K562 (cell line): ENCODE data around the gene DPPA2. TPM values are rescaled to one million over a fixed set of nuclear protein-coding genes. Genes with fewer than 3 reads are reported as not detected.

Experiments used
- ATAC-seq: fragments of 200-7000 bp; cut with Tn5 transposase; 3 replicates; pipeline ENCODE4 v1.9.1; 2020; ENCODE audit warnings: moderate library complexity
- BruUV-seq: library from RNA; stranded (reverse); fragments of 400-500 nt; replicated peaks from 2 replicates; lab custom pipeline; 2021; lab: Mats Ljungman, UMichigan
- CTCF ChIA-PET: fragments of 300-600 bp; formaldehyde crosslinking; extraction: SDS; loops from one replicate; lab custom pipeline; 2021; ENCODE audit warnings: low intra/inter-chr PET ratio; lab: Yijun Ruan, JAX
- POLR2A ChIA-PET: fragments of 300-600, 350-650 bp; sonication (Branson Sonifier 250); formaldehyde crosslinking; extraction: SDS; loops from one replicate; lab custom pipeline; 2021; ENCODE audit warnings: antibody characterized with exemption, inconsistent platforms; lab: Yijun Ruan, JAX
- DNase-seq, 4 experiments: peaks; one replicate each; pipeline versions ENCODE4 v3.0.0 to v3.0.0-alpha.2; 2011 to 2018; ENCODE audit warnings: low spot score in 3 of 4, mixed read lengths in 3 of 4; ENCODE audit errors: extremely low read depth in 1 of 4
- FAIRE-seq: peaks from 2 replicates; lab custom pipeline; 2011; peaks lifted over from hg19 to GRCh38; lab: Jason Lieb, UNC
- H2AFZ ChIP-seq: 2 replicates; pipeline ENCODE4 v1.6.0; 2011; ENCODE audit warnings: low read depth, low read length, control low read depth, inconsistent platforms
- H3K27ac ChIP-seq: fragments of 200-600 bp; 3 replicates; pipeline ENCODE4 v1.8.0; 2011; ENCODE audit warnings: low read depth, mild to moderate bottlenecking, control low read depth, inconsistent platforms, low read length, moderate library complexity, mixed read lengths; ENCODE audit errors: extremely low read depth
- H3K27me3 ChIP-seq, 2 experiments: fragments of 300-600 bp in 1 of 2; 2 replicates in 1 of 2; 3 replicates in 1 of 2; pipeline versions ENCODE4 v1.6.0 to v1.8.0; 2011; ENCODE audit warnings: inconsistent platforms in 2 of 2, low read length in 2 of 2, mild to moderate bottlenecking in 1 of 2, mixed read lengths in 1 of 2, moderate library complexity in 1 of 2; ENCODE audit not compliant: control insufficient read depth in 2 of 2, insufficient read depth in 2 of 2
- H3K36me3 ChIP-seq: fragments of 300-600 bp; 3 replicates; pipeline ENCODE4 v1.8.0; 2011; ENCODE audit warnings: mild to moderate bottlenecking, low read length, inconsistent platforms; ENCODE audit not compliant: control insufficient read depth, insufficient read depth
- H3K4me1 ChIP-seq, 2 experiments: fragments of 200-600 bp in 1 of 2; replicated peaks in 1 of 2; 2 replicates in 1 of 2; 3 replicates in 1 of 2; pipeline versions ENCODE4 v1.5.1 to v1.8.0; 2011; ENCODE audit warnings: inconsistent platforms in 2 of 2, low read length in 2 of 2, mild to moderate bottlenecking in 1 of 2, mixed read lengths in 1 of 2, moderate library complexity in 1 of 2; ENCODE audit not compliant: control insufficient read depth in 2 of 2, insufficient read depth in 2 of 2
- H3K4me2 ChIP-seq: 2 replicates; pipeline ENCODE4 v1.6.1; 2011; ENCODE audit warnings: low read length, control low read depth, inconsistent platforms, mixed read lengths; ENCODE audit not compliant: insufficient read depth
- H3K4me3 ChIP-seq: fragments of 200-600 bp; sonication (generic), shearing (Covaris generic); 2 replicates; pipeline ENCODE4 v1.5.1; 2016; ENCODE audit warnings: control low read depth, inconsistent platforms
- H3K79me2 ChIP-seq: fragments of 200-600 bp; 3 replicates; pipeline ENCODE4 v1.8.0; 2011; ENCODE audit warnings: low read length, inconsistent platforms; ENCODE audit not compliant: control insufficient read depth, insufficient read depth
- H3K9ac ChIP-seq, 2 experiments: 2 replicates each; pipeline versions ENCODE4 v1.6.0 to v1.6.1; 2011; ENCODE audit warnings: low read depth in 2 of 2, low read length in 2 of 2, control low read depth in 1 of 2, inconsistent platforms in 1 of 2, mild to moderate bottlenecking in 1 of 2, mixed read lengths in 1 of 2; ENCODE audit not compliant: insufficient read depth in 1 of 2
- H3K9me1 ChIP-seq: one replicate; pipeline ENCODE4 v1.6.0; 2011; ENCODE audit warnings: inconsistent platforms, mild to moderate bottlenecking, low read length, moderate library complexity; ENCODE audit not compliant: control insufficient read depth, insufficient read depth
- H3K9me3 ChIP-seq: replicated peaks from 2 replicates; pipeline ENCODE4 v1.5.1; 2011; ENCODE audit warnings: low read depth, low read length, inconsistent platforms; ENCODE audit not compliant: control insufficient read depth, insufficient read depth
- H4K20me1 ChIP-seq: replicated peaks from 2 replicates; pipeline ENCODE4 v1.6.1; 2011; ENCODE audit warnings: low read length, inconsistent platforms, mixed read lengths; ENCODE audit not compliant: control insufficient read depth, insufficient read depth
- MBD2 ChIP-seq: sonication (generic); IDR thresholded peaks from 2 replicates; pipeline ENCODE4 v1.6.1; 2016; ENCODE audit warnings: low read depth, borderline replicate concordance
- NELFE ChIP-seq: IDR thresholded peaks from 2 replicates; pipeline ENCODE4 v1.6.1; 2011; ENCODE audit warnings: mild to moderate bottlenecking; ENCODE audit not compliant: insufficient read depth, insufficient read length
- PKNOX1 ChIP-seq: fragments of 450-650 bp; IDR thresholded peaks from 2 replicates; pipeline ENCODE4 v1.6.1; 2016
- SRSF9 ChIP-seq: fragments of 200-400 bp; formaldehyde crosslinking; IDR thresholded peaks from 2 replicates; pipeline ENCODE4 v1.6.1; 2017; ENCODE audit warnings: low read depth, low read length, borderline replicate concordance
- TGIF2 ChIP-seq: sonication (generic); formaldehyde crosslinking; IDR thresholded peaks from 2 replicates; pipeline ENCODE4 v1.8.1; 2022; ENCODE audit warnings: mild to moderate bottlenecking, missing genetic modification reagents, moderate library complexity
- TRIM25 ChIP-seq: fragments of 450-650 bp; IDR thresholded peaks from 2 replicates; pipeline ENCODE4 v1.7.0; 2016; ENCODE audit warnings: borderline replicate concordance
- ZNF324 ChIP-seq: fragments of 250-450 bp; sonication (Bioruptor Pico); IDR thresholded peaks from 2 replicates; pipeline ENCODE4 v1.4.0; 2020; ENCODE audit warnings: mild to moderate bottlenecking
- WGBS: fragments of 100-300 bp; shearing (Covaris generic); methylation state at CpG from one replicate; pipeline ENCODE4 v1.1.6; 2016; ENCODE audit warnings: low coverage, mixed read lengths; ENCODE audit not compliant: insufficient coverage; ENCODE audit errors: missing lambda C conversion rate; 5-methylcytosine and 5-hydroxymethylcytosine counted together
- in situ Hi-C: fragments of 300-500 bp; cut with MboI; formaldehyde crosslinking; loops from 4 replicates; pipeline ENCODE4 v1.15.0; 2018; ENCODE audit warnings: inconsistent platforms, mixed read lengths
- intact Hi-C: fragments of 100-400 bp; cut with micrococcal nuclease; formaldehyde crosslinking; loops from 2 replicates; pipeline ENCODE4 v1.14.2; 2022
- polyA plus RNA-seq, 8 experiments: library from polyadenylated mRNA; depleted of rRNA in 4 of 8; stranded (reverse) in 5 of 8; unstranded in 3 of 8; fragments of >200 nt; fragmentation: Nextera tagmentation in 2 of 8; fragmentation: Illumina TruSeq in 1 of 8; extraction: Ambion mirVana in 2 of 8; extraction: Trizol in 1 of 8; gene quantifications; 2 replicates each; pipeline versions ENCODE4 v1.2.1 to v1.2.3, GENCODE V29; 2011 to 2014; ENCODE audit warnings: inconsistent platforms in 1 of 8, missing spikeins in 1 of 8
- total RNA-seq, 7 experiments: library from RNA; depleted of rRNA in 6 of 7; stranded (reverse); fragments of >200 nt in 6 of 7; fragmentation: Illumina TruSeq in 2 of 7; extraction: Trizol in 2 of 7; gene quantifications; 2 replicates each; pipeline versions ENCODE4 v1.2.1 to v1.2.3, GENCODE V29; 2011 to 2021; ENCODE audit warnings: low replicate concordance in 1 of 7
- TF ChIP-seq, protein P1 (sequence below): fragments of 450-650 bp; conservative IDR thresholded peaks from 2 replicates; pipeline ENCODE4 v1.6.1; 2016; ENCODE audit warnings: missing genetic modification characterization, low read depth, mild to moderate bottlenecking, missing compliant biosample characterization, moderate library complexity
- TF ChIP-seq, protein P2 (sequence below): sonication (generic); formaldehyde crosslinking; IDR thresholded peaks from 2 replicates; pipeline ENCODE4 v1.8.1; 2022; ENCODE audit warnings: missing genetic modification reagents
- TF ChIP-seq, protein P3 (sequence below): fragments of 250-450 bp; sonication (Bioruptor Pico); IDR thresholded peaks from 2 replicates; pipeline ENCODE4 v1.8.0; 2022; ENCODE audit warnings: moderate library complexity, mild to moderate bottlenecking, inconsistent platforms

Gene DPPA2
- total and polyA plus RNA-seq, 9 of the 15 experiments (the other 6 are each of a cell fraction or from before 2014, with no cell fraction given), result 0.04 TPM; not detected in 8

DNA sequence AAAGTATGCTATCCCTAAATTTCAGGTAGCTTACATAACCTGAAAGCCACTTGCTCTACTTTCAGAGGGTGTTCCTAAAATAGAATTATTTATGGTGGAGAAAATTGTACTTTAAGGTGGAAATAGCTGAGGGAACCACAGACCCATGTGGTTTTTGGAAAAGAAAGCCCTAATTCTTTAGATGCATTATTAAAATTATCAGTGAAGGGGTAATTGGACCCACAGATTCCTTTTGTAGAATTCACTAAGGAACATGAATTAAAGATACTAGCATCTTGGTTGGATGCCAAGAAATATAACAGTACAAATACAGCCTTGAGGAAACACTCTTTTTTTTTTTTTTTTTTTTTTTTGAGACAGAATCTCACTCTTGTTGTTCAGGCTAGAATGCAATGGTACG, 37.8 kb downstream of the DPPA2 start (continued):
- TF ChIP-seq, protein P1, sequence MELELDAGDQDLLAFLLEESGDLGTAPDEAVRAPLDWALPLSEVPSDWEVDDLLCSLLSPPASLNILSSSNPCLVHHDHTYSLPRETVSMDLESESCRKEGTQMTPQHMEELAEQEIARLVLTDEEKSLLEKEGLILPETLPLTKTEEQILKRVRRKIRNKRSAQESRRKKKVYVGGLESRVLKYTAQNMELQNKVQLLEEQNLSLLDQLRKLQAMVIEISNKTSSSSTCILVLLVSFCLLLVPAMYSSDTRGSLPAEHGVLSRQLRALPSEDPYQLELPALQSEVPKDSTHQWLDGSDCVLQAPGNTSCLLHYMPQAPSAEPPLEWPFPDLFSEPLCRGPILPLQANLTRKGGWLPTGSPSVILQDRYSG (tag), result no peak
- no peak for TF ChIP-seq ZNF324 (CRISPR knock-in tag)
- TF ChIP-seq, all 486 proteins: peak for 0

DNA sequence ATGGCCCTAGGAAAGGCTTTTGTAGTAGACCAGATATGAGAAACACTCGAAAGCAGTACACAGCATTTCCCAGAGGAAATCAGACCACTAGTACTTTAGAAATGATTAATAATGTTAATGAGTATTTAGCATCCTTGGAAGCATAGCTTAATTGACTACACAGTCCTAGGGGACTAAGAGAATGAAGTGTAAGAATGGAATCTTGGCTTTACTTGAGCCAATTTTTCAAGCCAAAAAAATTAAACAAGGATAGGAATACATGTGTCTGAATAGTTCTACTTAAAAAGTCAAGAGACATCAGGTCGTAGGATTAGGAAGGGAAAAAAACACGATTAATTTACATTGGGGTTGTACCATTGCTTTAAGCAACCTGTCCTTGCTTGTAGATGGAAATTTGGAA, 38.2 kb downstream of the DPPA2 start:
- no peaks in the 10 kb centered on the region for H3K79me2 ChIP-seq
- in situ Hi-C loops (no loop called here), intact Hi-C loops (loop anchor here (5.0 kb wide), 1 partner anchor 1034 kb away; no protein-coding TSS in a partner anchor)
- CTCF ChIA-PET, result no interaction called here
- BruUV-seq, result no TSS peak
- no peak overlapping the region for H3K27ac ChIP-seq
- POLR2A ChIA-PET, result no interaction called here
- no peak overlapping the region for H3K4me3 ChIP-seq
- H3K27me3 ChIP-seq, result no peaks in the 10 kb centered on the region
- FAIRE-seq (no peak), ATAC-seq (no peak), DNase-seq (no peak)
- no peak overlapping the region for H3K4me2 ChIP-seq
- H4K20me1 ChIP-seq, result no peaks in the 10 kb centered on the region
- no peaks in the 10 kb centered on the region for H3K9me3 ChIP-seq
- no peaks in the 10 kb centered on the region for H3K4me1 ChIP-seq
- 0% methylated on average over 3 of the region's 3 CpGs for WGBS
- TF ChIP-seq TGIF2 (no peak), MBD2 (no peak), TRIM25 (no peak), SRSF9 (no peak), NELFE (no peak), PKNOX1 (no peak)
- TF ChIP-seq, protein P2, sequence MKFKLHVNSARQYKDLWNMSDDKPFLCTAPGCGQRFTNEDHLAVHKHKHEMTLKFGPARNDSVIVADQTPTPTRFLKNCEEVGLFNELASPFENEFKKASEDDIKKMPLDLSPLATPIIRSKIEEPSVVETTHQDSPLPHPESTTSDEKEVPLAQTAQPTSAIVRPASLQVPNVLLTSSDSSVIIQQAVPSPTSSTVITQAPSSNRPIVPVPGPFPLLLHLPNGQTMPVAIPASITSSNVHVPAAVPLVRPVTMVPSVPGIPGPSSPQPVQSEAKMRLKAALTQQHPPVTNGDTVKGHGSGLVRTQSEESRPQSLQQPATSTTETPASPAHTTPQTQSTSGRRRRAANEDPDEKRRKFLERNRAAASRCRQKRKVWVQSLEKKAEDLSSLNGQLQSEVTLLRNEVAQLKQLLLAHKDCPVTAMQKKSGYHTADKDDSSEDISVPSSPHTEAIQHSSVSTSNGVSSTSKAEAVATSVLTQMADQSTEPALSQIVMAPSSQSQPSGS, result no peak
- TF ChIP-seq, protein P3, sequence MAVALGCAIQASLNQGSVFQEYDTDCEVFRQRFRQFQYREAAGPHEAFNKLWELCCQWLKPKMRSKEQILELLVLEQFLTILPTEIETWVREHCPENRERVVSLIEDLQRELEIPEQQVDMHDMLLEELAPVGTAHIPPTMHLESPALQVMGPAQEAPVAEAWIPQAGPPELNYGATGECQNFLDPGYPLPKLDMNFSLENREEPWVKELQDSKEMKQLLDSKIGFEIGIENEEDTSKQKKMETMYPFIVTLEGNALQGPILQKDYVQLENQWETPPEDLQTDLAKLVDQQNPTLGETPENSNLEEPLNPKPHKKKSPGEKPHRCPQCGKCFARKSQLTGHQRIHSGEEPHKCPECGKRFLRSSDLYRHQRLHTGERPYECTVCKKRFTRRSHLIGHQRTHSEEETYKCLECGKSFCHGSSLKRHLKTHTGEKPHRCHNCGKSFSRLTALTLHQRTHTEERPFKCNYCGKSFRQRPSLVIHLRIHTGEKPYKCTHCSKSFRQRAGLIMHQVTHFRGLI (CRISPR knock-in tag), result no peak
- H3K9me1 ChIP-seq, result no peaks in the 10 kb centered on the region
- no peak overlapping the region for H2AFZ ChIP-seq
- H3K36me3 ChIP-seq, result no peaks in the 10 kb centered on the region
- no peak overlapping the region for H3K9ac ChIP-seq
